Neural cell (in vitro differentiated cells): ENCODE measurements around the gene INPP5A. TPM values are rescaled to one million over a fixed set of nuclear protein-coding genes. Genes with fewer than 3 reads are reported as not detected.

Experiments used
- H2AFZ ChIP-seq: fragments of 200-600, 300-800 bp; sonication (generic), shearing (Covaris generic); 2 replicates; pipeline ENCODE4 v1.6.0; 2014; ENCODE audit warnings: low read depth, mild to moderate bottlenecking, antibody characterized with exemption, low read length, moderate library complexity
- H3F3A ChIP-seq: fragments of 200-600 bp; shearing (Covaris generic); 2 replicates; pipeline ENCODE4 v1.6.1; 2016; ENCODE audit warnings: mild to moderate bottlenecking, moderate library complexity, mixed read lengths, antibody characterized with exemption, low read length; ENCODE audit not compliant: insufficient read depth, poor library complexity, severe bottlenecking
- H3K27ac ChIP-seq: fragments of 200-600, 300-800 bp; sonication (generic), shearing (Covaris generic); 2 replicates; pipeline ENCODE4 v1.5.1; 2014; ENCODE audit warnings: mild to moderate bottlenecking, low read length, moderate library complexity
- H3K27me3 ChIP-seq: fragments of 300-800, 200-600 bp; sonication (generic), shearing (Covaris generic); 2 replicates; pipeline ENCODE4 v1.6.0; 2014; ENCODE audit warnings: mild to moderate bottlenecking, low read depth, low read length, moderate library complexity; ENCODE audit not compliant: insufficient read depth
- H3K36me3 ChIP-seq: fragments of 300-800, 200-600 bp; sonication (generic), shearing (Covaris generic); 2 replicates; pipeline ENCODE4 v1.5.1; 2014; ENCODE audit warnings: mild to moderate bottlenecking, antibody characterized with exemption, low read length, moderate library complexity; ENCODE audit not compliant: insufficient read depth
- H3K4me2 ChIP-seq: fragments of 300-800, 200-600 bp; sonication (generic), shearing (Covaris generic); 2 replicates; pipeline ENCODE4 v1.6.0; 2014; ENCODE audit warnings: mild to moderate bottlenecking, low read length
- H3K4me3 ChIP-seq: fragments of 300-800, 200-600 bp; sonication (generic), shearing (Covaris generic); 2 replicates; pipeline ENCODE4 v1.5.1; 2014; ENCODE audit warnings: mild to moderate bottlenecking, low read length, moderate library complexity
- H3K79me2 ChIP-seq: fragments of 200-600 bp; shearing (Covaris generic); replicated peaks from 2 replicates; pipeline ENCODE4 v1.6.0; 2014; ENCODE audit warnings: mild to moderate bottlenecking, low read length, moderate library complexity; ENCODE audit not compliant: insufficient read depth
- H3K9ac ChIP-seq: fragments of 300-800, 200-600 bp; sonication (generic), shearing (Covaris generic); 2 replicates; pipeline ENCODE4 v1.6.1; 2016; ENCODE audit warnings: mild to moderate bottlenecking, low read length, mixed read lengths
- H3K9me2 ChIP-seq: fragments of 200-600 bp; shearing (Covaris generic); 2 replicates; pipeline ENCODE4 v1.6.1; 2016; ENCODE audit warnings: mild to moderate bottlenecking, low read length, mixed read lengths; ENCODE audit not compliant: insufficient read depth
- H3K9me3 ChIP-seq: fragments of 200-600, 300-800 bp; sonication (generic), shearing (Covaris generic); 2 replicates; pipeline ENCODE4 v1.6.1; 2016; ENCODE audit warnings: mild to moderate bottlenecking, mixed run types, low read length, moderate library complexity, mixed read lengths
- H4K20me1 ChIP-seq: fragments of 200-600 bp; shearing (Covaris generic); 2 replicates; pipeline ENCODE4 v1.6.1; 2016; ENCODE audit warnings: mild to moderate bottlenecking, mixed run types; ENCODE audit not compliant: insufficient read depth
- EP300 ChIP-seq: fragments of 450-650 bp; conservative IDR thresholded peaks from 2 replicates; pipeline ENCODE4 v1.6.1; 2014; ENCODE audit warnings: antibody characterized with exemption, mild to moderate bottlenecking, moderate library complexity; ENCODE audit not compliant: poor library complexity, severe bottlenecking
- EZH2 ChIP-seq: fragments of 200-600, 300-800 bp; shearing (Covaris generic), sonication (generic); IDR thresholded peaks from 2 replicates; pipeline ENCODE4 v1.6.1; 2014; ENCODE audit warnings: antibody characterized with exemption, low read length, borderline replicate concordance, mild to moderate bottlenecking; ENCODE audit not compliant: insufficient read depth, poor library complexity, severe bottlenecking
- MXI1 ChIP-seq: fragments of 450-650 bp; conservative IDR thresholded peaks from 2 replicates; pipeline ENCODE4 v1.6.1; 2014; ENCODE audit warnings: antibody characterized with exemption, mild to moderate bottlenecking; ENCODE audit not compliant: poor library complexity, severe bottlenecking
- POLR2AphosphoS5 ChIP-seq: IDR thresholded peaks from 2 replicates; pipeline ENCODE4 v1.6.1; 2012
- RAD21 ChIP-seq: fragments of 450-650 bp; conservative IDR thresholded peaks from 2 replicates; pipeline ENCODE4 v1.6.1; 2014; ENCODE audit warnings: antibody characterized with exemption, mild to moderate bottlenecking, moderate library complexity
- SMC3 ChIP-seq: fragments of 450-650 bp; conservative IDR thresholded peaks from 2 replicates; pipeline ENCODE4 v1.6.1; 2014; ENCODE audit warnings: antibody characterized with exemption, mild to moderate bottlenecking, moderate library complexity; ENCODE audit not compliant: poor library complexity
- TAF1 ChIP-seq: IDR thresholded peaks from 2 replicates; pipeline ENCODE4 v1.6.1; 2012; ENCODE audit warnings: low read depth
- polyA plus RNA-seq: library from polyadenylated mRNA; depleted of rRNA; stranded (reverse); fragments of >200 nt; gene quantifications from 2 replicates; pipeline ENCODE4 v1.2.3, GENCODE V29; 2014
- TF ChIP-seq, protein P1 (sequence below): fragments of 450-650 bp; IDR thresholded peaks from 2 replicates; pipeline ENCODE4 v1.5.1; 2014; ENCODE audit warnings: antibody characterized with exemption, mild to moderate bottlenecking, moderate library complexity; ENCODE audit not compliant: poor library complexity, severe bottlenecking
- TF ChIP-seq, protein P2 (sequence below): IDR thresholded peaks from 2 replicates; pipeline ENCODE4 v1.6.1; 2012; ENCODE audit warnings: borderline replicate concordance

INPP5A gene
- polyA plus RNA-seq, 1 donor from 2014 or later: 48.8 TPM

DNA sequence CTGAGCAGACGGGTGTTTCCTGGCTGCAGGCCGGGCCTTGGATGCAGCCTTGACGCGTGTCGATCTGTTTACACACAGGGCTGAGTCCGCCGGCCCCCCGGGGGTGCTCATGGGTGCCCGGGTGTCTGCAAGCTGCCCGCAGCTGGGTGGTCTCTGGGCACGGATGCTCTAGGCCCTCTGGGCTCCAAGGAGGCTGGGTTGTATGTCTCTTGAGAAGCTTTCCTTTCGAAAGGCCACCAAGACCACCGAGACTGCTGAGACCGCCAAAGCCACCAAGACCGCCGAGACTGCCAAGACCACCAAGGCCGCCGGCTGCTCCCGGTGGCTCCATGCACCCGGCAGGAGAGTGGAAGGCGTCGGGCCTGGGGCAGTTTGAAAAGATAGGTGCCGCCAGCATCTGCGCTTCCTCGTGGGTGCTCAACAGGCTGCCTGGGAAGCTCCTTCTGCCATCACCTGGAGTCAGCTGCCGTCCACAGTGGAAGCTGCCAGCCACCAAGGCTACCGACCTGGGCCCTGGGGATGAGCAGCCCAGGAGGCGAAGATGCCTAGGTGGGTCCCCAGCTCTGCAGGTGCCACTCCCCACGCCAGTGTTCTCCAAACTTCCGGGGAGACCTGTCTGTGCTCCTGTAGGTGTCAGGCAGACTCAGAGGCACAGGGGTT lies 121.1 kb downstream of the INPP5A start:
- Histone ChIP-seq H3F3A (no peaks in the 10 kb centered on the region), H3K36me3 (no peaks in the 10 kb centered on the region), H3K79me2 (no peaks in the 10 kb centered on the region), H3K9me3 (no peaks in the 10 kb centered on the region), H2AFZ (no peak overlapping the region), H3K27me3 (no peaks in the 10 kb centered on the region), H3K27ac (no peak overlapping the region), H3K9me2 (no peaks in the 10 kb centered on the region), H3K4me3 (no peak overlapping the region), H4K20me1 (no peaks in the 10 kb centered on the region), H3K9ac (no peak overlapping the region), H3K4me2 (no peak overlapping the region)
- no peak for TF ChIP-seq SMC3
- TF ChIP-seq, protein P1, sequence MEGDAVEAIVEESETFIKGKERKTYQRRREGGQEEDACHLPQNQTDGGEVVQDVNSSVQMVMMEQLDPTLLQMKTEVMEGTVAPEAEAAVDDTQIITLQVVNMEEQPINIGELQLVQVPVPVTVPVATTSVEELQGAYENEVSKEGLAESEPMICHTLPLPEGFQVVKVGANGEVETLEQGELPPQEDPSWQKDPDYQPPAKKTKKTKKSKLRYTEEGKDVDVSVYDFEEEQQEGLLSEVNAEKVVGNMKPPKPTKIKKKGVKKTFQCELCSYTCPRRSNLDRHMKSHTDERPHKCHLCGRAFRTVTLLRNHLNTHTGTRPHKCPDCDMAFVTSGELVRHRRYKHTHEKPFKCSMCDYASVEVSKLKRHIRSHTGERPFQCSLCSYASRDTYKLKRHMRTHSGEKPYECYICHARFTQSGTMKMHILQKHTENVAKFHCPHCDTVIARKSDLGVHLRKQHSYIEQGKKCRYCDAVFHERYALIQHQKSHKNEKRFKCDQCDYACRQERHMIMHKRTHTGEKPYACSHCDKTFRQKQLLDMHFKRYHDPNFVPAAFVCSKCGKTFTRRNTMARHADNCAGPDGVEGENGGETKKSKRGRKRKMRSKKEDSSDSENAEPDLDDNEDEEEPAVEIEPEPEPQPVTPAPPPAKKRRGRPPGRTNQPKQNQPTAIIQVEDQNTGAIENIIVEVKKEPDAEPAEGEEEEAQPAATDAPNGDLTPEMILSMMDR: no peak
- TF ChIP-seq RAD21: no peak
- TF ChIP-seq, protein P2, sequence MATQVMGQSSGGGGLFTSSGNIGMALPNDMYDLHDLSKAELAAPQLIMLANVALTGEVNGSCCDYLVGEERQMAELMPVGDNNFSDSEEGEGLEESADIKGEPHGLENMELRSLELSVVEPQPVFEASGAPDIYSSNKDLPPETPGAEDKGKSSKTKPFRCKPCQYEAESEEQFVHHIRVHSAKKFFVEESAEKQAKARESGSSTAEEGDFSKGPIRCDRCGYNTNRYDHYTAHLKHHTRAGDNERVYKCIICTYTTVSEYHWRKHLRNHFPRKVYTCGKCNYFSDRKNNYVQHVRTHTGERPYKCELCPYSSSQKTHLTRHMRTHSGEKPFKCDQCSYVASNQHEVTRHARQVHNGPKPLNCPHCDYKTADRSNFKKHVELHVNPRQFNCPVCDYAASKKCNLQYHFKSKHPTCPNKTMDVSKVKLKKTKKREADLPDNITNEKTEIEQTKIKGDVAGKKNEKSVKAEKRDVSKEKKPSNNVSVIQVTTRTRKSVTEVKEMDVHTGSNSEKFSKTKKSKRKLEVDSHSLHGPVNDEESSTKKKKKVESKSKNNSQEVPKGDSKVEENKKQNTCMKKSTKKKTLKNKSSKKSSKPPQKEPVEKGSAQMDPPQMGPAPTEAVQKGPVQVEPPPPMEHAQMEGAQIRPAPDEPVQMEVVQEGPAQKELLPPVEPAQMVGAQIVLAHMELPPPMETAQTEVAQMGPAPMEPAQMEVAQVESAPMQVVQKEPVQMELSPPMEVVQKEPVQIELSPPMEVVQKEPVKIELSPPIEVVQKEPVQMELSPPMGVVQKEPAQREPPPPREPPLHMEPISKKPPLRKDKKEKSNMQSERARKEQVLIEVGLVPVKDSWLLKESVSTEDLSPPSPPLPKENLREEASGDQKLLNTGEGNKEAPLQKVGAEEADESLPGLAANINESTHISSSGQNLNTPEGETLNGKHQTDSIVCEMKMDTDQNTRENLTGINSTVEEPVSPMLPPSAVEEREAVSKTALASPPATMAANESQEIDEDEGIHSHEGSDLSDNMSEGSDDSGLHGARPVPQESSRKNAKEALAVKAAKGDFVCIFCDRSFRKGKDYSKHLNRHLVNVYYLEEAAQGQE: no peak
- no peak for TF ChIP-seq EP300
- no peak for TF ChIP-seq TAF1
- TF ChIP-seq POLR2AphosphoS5: no peak
- no peak for TF ChIP-seq EZH2
- no peak for TF ChIP-seq MXI1

GRCh38 chr10:132659206-132660091 lies 121.9 kb downstream of the INPP5A start:
- TF ChIP-seq SMC3 (no peak), MXI1 (no peak), EP300 (no peak), EZH2 (no peak), POLR2AphosphoS5 (no peak), RAD21 (no peak), TAF1 (no peak)
- TF ChIP-seq, protein P2: no peak
- TF ChIP-seq, protein P1: no peak
- H3K36me3 ChIP-seq: no peaks in the 10 kb centered on the region
- H3K27ac ChIP-seq: no peak overlapping the region

More at GRCh38 chr10:132659206-132660091, 121.9 kb downstream of the INPP5A start:
- Histone ChIP-seq H4K20me1 (no peaks in the 10 kb centered on the region), H3K9me2 (no peaks in the 10 kb centered on the region), H3F3A (no peaks in the 10 kb centered on the region), H3K9me3 (no peaks in the 10 kb centered on the region), H3K4me2 (no peak overlapping the region), H2AFZ (no peak overlapping the region), H3K4me3 (no peak overlapping the region), H3K9ac (no peak overlapping the region), H3K79me2 (no peaks in the 10 kb centered on the region), H3K27me3 (no peaks in the 10 kb centered on the region)
